Measurements from ENCODE around the gene TMEM87B.

DNA sequence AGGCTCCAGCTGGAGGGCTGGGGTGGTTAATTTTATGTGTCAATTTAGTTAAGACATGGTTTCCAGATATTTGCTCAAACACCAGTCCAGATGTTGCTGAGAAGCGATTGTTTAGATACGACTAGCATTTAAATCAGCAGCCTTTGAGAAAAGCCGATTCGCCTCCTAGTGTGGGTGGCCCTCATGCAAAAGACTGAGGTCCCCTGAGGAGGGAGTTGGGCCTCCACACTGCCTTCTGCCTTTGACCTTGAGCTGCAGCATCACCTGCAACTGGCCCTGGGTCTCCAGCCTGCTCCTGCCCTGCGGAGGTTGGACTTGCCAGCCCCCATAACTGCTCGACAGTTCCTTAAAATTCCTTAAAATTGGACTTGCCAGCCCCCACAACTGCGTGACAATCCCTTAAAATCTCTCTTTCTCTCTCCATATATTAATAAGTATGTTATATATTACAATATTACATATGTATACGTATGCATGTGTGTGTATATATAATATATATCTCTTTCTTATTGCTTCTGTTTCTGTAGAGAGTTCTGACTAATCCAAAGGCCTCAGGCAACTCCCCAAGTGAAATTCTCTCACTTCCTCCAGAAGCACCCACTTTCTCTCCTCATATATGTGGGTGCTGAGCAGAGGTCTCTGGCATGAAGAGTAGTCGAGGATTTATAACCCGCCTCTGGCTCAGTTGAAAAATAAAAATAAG, 97.6 kb downstream of the TMEM87B start:
- TF ChIP-seq, protein P1, sequence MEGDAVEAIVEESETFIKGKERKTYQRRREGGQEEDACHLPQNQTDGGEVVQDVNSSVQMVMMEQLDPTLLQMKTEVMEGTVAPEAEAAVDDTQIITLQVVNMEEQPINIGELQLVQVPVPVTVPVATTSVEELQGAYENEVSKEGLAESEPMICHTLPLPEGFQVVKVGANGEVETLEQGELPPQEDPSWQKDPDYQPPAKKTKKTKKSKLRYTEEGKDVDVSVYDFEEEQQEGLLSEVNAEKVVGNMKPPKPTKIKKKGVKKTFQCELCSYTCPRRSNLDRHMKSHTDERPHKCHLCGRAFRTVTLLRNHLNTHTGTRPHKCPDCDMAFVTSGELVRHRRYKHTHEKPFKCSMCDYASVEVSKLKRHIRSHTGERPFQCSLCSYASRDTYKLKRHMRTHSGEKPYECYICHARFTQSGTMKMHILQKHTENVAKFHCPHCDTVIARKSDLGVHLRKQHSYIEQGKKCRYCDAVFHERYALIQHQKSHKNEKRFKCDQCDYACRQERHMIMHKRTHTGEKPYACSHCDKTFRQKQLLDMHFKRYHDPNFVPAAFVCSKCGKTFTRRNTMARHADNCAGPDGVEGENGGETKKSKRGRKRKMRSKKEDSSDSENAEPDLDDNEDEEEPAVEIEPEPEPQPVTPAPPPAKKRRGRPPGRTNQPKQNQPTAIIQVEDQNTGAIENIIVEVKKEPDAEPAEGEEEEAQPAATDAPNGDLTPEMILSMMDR (IDR thresholded peaks at IDR 0.05): no peak
- TF ChIP-seq EP300 (IDR thresholded peaks at IDR 0.05) (no peak), POLR2AphosphoS5 (IDR thresholded peaks at IDR 0.05) (no peak), POLR2A (IDR thresholded peaks at IDR 0.05) (no peak)

Measured in upper lobe of left lung (tissue), 4 donors.